HepG2 (cell line): Measurements from ENCODE around the gene JPH4. TPM values are rescaled to one million over a fixed set of nuclear protein-coding genes. Genes with fewer than 3 reads are reported as not detected.
A peak's percentile ranks its signal among the peaks of the same experiment; 100 is the strongest.

ENCODE experiments used
- ARID2 ChIP-seq: sonication (generic); formaldehyde crosslinking; IDR thresholded peaks from 2 replicates; pipeline ENCODE4 v1.8.1; 2022; ENCODE audit warnings: mild to moderate bottlenecking, missing genetic modification reagents, borderline replicate concordance
- HNRNPH1 ChIP-seq: fragments of 200-400 bp; formaldehyde crosslinking; optimal IDR thresholded peaks from 2 replicates; pipeline ENCODE3; 2017; ENCODE audit warnings: mild to moderate bottlenecking, low read depth, low read length
- SP5 ChIP-seq: IDR thresholded peaks from 2 replicates; pipeline ENCODE4 v1.6.1; 2016; ENCODE audit warnings: low read depth, borderline replicate concordance
- YEATS4 ChIP-seq: sonication (generic); formaldehyde crosslinking; IDR thresholded peaks from 2 replicates; pipeline ENCODE4 v1.4.0; 2020; ENCODE audit warnings: missing genetic modification reagents, borderline replicate concordance
- ZNF225 ChIP-seq: sonication (generic); formaldehyde crosslinking; IDR thresholded peaks from 2 replicates; pipeline ENCODE4 v1.4.0; 2020; ENCODE audit warnings: mild to moderate bottlenecking, missing genetic modification reagents
- ZNF33B ChIP-seq: sonication (generic); formaldehyde crosslinking; IDR thresholded peaks from 2 replicates; pipeline ENCODE4 v1.5.1; 2020; ENCODE audit warnings: mild to moderate bottlenecking, missing genetic modification reagents
- ZNF430 ChIP-seq: sonication (generic); formaldehyde crosslinking; IDR thresholded peaks from 2 replicates; pipeline ENCODE4 v1.9.0; 2021; ENCODE audit warnings: mild to moderate bottlenecking, missing genetic modification reagents
- ZNF841 ChIP-seq: sonication (generic); formaldehyde crosslinking; IDR thresholded peaks from 2 replicates; pipeline ENCODE4 v1.8.1; 2023; ENCODE audit warnings: missing genetic modification reagents, borderline replicate concordance
- polyA plus RNA-seq, 8 experiments: library from polyadenylated mRNA; depleted of rRNA in 3 of 8; stranded (reverse) in 7 of 8; unstranded in 1 of 8; fragments of >200 nt; fragmentation: Illumina TruSeq in 4 of 8; extraction: Trizol in 4 of 8; gene quantifications; 2 replicates each; pipeline versions ENCODE4 v1.2.1 to v1.2.3, GENCODE V29; 2011 to 2016; ENCODE audit warnings: low read depth in 4 of 8, missing spikeins in 1 of 8, mixed read lengths in 1 of 8; ENCODE audit not compliant: insufficient read depth in 1 of 8
- total RNA-seq, 5 experiments: library from RNA; depleted of rRNA; stranded (reverse); fragments of >200 nt; fragmentation: Illumina TruSeq; extraction: Trizol; gene quantifications; 2 replicates each; pipeline ENCODE4 v1.2.3, GENCODE V29; 2016; ENCODE audit warnings: low read depth in 1 of 5
- TF ChIP-seq, protein P1 (sequence below): sonication (generic); formaldehyde crosslinking; IDR thresholded peaks from 2 replicates; pipeline ENCODE4 v1.4.0; 2020; ENCODE audit warnings: mild to moderate bottlenecking, missing genetic modification reagents, borderline replicate concordance
- TF ChIP-seq, protein P2 (sequence below), 2 experiments: sonication (generic) in 1 of 2; formaldehyde crosslinking in 1 of 2; IDR thresholded peaks; 2 replicates each; pipeline versions ENCODE4 v1.4.0 to v1.6.1; 2018 to 2020; ENCODE audit warnings: missing genetic modification reagents in 2 of 2, borderline replicate concordance in 1 of 2, low read depth in 1 of 2, mild to moderate bottlenecking in 1 of 2, missing biosample characterization in 1 of 2
- TF ChIP-seq, protein P3 (sequence below): sonication (generic); formaldehyde crosslinking; IDR thresholded peaks from 2 replicates; pipeline ENCODE4 v1.5.0; 2020; ENCODE audit warnings: missing genetic modification reagents
- TF ChIP-seq, protein P4 (sequence below): sonication (generic); formaldehyde crosslinking; IDR thresholded peaks from 2 replicates; pipeline ENCODE4 v1.8.0; 2022; ENCODE audit warnings: missing genetic modification reagents, mild to moderate bottlenecking, inconsistent platforms, borderline replicate concordance
- TF ChIP-seq, protein P5 (sequence below): sonication (generic); formaldehyde crosslinking; IDR thresholded peaks from 2 replicates; pipeline ENCODE4 v1.8.0; 2022; ENCODE audit warnings: missing genetic modification reagents, mild to moderate bottlenecking, moderate library complexity, borderline replicate concordance

JPH4 gene
- total and polyA plus RNA-seq, 2 of the 13 experiments (the other 11 are each of a cell fraction or from before 2014, with no cell fraction given), result 0.08 to 0.22 TPM

DNA sequence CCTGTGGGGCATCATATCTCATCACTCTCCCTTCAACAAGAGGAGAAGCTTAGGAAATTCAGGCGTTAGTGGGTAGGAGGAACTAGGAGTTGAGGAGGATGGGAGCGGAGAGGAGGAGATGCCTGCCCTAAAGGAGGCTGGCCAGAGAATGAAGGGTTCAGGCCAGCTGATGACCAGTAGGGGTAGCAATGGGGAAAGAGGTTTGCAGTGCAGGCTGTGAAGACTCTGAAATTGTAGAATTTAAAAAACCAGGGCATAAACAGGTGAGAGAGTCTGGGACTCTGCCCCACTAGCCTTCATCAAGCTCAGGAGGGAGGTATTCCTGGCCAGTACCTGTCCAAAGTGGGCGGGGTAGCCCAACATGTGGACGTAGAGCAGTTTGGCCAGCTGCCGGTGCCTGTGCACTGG is 11.8 kb downstream of the JPH4 start (continued):
- TF ChIP-seq, protein P1, sequence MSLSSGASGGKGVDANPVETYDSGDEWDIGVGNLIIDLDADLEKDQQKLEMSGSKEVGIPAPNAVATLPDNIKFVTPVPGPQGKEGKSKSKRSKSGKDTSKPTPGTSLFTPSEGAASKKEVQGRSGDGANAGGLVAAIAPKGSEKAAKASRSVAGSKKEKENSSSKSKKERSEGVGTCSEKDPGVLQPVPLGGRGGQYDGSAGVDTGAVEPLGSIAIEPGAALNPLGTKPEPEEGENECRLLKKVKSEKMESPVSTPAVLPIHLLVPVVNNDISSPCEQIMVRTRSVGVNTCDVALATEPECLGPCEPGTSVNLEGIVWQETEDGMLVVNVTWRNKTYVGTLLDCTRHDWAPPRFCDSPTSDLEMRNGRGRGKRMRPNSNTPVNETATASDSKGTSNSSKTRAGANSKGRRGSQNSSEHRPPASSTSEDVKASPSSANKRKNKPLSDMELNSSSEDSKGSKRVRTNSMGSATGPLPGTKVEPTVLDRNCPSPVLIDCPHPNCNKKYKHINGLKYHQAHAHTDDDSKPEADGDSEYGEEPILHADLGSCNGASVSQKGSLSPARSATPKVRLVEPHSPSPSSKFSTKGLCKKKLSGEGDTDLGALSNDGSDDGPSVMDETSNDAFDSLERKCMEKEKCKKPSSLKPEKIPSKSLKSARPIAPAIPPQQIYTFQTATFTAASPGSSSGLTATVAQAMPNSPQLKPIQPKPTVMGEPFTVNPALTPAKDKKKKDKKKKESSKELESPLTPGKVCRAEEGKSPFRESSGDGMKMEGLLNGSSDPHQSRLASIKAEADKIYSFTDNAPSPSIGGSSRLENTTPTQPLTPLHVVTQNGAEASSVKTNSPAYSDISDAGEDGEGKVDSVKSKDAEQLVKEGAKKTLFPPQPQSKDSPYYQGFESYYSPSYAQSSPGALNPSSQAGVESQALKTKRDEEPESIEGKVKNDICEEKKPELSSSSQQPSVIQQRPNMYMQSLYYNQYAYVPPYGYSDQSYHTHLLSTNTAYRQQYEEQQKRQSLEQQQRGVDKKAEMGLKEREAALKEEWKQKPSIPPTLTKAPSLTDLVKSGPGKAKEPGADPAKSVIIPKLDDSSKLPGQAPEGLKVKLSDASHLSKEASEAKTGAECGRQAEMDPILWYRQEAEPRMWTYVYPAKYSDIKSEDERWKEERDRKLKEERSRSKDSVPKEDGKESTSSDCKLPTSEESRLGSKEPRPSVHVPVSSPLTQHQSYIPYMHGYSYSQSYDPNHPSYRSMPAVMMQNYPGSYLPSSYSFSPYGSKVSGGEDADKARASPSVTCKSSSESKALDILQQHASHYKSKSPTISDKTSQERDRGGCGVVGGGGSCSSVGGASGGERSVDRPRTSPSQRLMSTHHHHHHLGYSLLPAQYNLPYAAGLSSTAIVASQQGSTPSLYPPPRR (CRISPR knock-in tag), result no peak
- TF ChIP-seq ZNF430 (CRISPR knock-in tag) (no peak), HNRNPH1 (no peak), SP5 (CRISPR knock-in tag) (peak; percentile 70), YEATS4 (CRISPR knock-in tag) (no peak), ZNF33B (no peak), ARID2 (CRISPR knock-in tag) (no peak), ZNF841 (no peak), ZNF225 (no peak)
- TF ChIP-seq, protein P2, sequence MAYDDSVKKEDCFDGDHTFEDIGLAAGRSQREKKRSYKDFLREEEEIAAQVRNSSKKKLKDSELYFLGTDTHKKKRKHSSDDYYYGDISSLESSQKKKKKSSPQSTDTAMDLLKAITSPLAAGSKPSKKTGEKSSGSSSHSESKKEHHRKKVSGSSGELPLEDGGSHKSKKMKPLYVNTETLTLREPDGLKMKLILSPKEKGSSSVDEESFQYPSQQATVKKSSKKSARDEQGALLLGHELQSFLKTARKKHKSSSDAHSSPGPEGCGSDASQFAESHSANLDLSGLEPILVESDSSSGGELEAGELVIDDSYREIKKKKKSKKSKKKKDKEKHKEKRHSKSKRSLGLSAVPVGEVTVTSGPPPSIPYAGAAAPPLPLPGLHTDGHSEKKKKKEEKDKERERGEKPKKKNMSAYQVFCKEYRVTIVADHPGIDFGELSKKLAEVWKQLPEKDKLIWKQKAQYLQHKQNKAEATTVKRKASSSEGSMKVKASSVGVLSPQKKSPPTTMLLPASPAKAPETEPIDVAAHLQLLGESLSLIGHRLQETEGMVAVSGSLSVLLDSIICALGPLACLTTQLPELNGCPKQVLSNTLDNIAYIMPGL (CRISPR knock-in tag; IDR thresholded peaks at IDR 0.05; ENCODE audit: borderline replicate concordance in 1 of 2, low read depth in 1 of 2), result peak in 1 of 2 experiments; percentile 64; a peak in 1 of 4 replicates
- TF ChIP-seq, protein P3, sequence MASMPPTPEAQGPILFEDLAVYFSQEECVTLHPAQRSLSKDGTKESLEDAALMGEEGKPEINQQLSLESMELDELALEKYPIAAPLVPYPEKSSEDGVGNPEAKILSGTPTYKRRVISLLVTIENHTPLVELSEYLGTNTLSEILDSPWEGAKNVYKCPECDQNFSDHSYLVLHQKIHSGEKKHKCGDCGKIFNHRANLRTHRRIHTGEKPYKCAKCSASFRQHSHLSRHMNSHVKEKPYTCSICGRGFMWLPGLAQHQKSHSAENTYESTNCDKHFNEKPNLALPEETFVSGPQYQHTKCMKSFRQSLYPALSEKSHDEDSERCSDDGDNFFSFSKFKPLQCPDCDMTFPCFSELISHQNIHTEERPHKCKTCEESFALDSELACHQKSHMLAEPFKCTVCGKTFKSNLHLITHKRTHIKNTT (CRISPR knock-in tag), result no peak
- TF ChIP-seq, protein P4, sequence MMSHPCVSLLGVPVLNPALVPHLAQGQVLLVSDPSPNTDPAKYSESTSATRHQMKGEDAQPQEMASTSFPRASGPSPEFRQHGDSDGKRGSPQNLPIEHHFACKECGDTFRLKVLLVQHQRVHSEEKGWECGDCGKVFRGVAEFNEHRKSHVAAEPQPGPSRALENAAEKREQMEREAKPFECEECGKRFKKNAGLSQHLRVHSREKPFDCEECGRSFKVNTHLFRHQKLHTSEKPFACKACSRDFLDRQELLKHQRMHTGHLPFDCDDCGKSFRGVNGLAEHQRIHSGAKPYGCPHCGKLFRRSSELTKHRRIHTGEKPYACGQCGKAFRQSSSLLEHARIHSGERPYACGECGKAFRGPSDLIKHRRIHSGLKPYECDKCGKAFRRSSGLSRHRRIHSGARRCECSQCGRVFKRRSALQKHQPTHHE (CRISPR knock-in tag), result no peak
- TF ChIP-seq, protein P5, sequence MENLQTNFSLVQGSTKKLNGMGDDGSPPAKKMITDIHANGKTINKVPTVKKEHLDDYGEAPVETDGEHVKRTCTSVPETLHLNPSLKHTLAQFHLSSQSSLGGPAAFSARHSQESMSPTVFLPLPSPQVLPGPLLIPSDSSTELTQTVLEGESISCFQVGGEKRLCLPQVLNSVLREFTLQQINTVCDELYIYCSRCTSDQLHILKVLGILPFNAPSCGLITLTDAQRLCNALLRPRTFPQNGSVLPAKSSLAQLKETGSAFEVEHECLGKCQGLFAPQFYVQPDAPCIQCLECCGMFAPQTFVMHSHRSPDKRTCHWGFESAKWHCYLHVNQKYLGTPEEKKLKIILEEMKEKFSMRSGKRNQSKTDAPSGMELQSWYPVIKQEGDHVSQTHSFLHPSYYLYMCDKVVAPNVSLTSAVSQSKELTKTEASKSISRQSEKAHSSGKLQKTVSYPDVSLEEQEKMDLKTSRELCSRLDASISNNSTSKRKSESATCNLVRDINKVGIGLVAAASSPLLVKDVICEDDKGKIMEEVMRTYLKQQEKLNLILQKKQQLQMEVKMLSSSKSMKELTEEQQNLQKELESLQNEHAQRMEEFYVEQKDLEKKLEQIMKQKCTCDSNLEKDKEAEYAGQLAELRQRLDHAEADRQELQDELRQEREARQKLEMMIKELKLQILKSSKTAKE (CRISPR knock-in tag), result no peak
